Activated CD4-positive, alpha-beta T cell treated with anti-CD3 and anti-CD28 coated beads, Interleukin-2, amount 10 ng/mL, durations not matched to agents 24 days and 14 days (primary cell): ENCODE measurements around the gene APOBEC3F. TPM values are rescaled to one million over a fixed set of nuclear protein-coding genes. Genes with fewer than 3 reads are reported as not detected.

Experiments
- DNase-seq: peaks from one replicate; pipeline ENCODE4 v3.0.0; 2022
- H3K27ac Mint-ChIP-seq: one replicate; pipeline ENCODE4 v1.8.0; 2022; ENCODE audit warnings: mild to moderate bottlenecking, mixed read lengths
- H3K27me3 Mint-ChIP-seq: one replicate; pipeline ENCODE4 v1.8.0; 2022; ENCODE audit warnings: mixed read lengths
- H3K36me3 Mint-ChIP-seq: one replicate; pipeline ENCODE4 v1.8.0; 2022; ENCODE audit warnings: low read depth, mild to moderate bottlenecking, mixed read lengths
- H3K4me1 Mint-ChIP-seq: one replicate; pipeline ENCODE4 v1.8.0; 2021; ENCODE audit warnings: mixed read lengths
- H3K4me3 Mint-ChIP-seq: one replicate; pipeline ENCODE4 v1.8.0; 2022; ENCODE audit warnings: mild to moderate bottlenecking, moderate library complexity, mixed read lengths
- H3K9me3 Mint-ChIP-seq: one replicate; pipeline ENCODE4 v1.8.0; 2021; ENCODE audit warnings: mixed read lengths
- intact Hi-C: fragments of 100-400 bp; cut with micrococcal nuclease; formaldehyde crosslinking; loops from one replicate; pipeline ENCODE4 v1.15.1; 2023
- total RNA-seq: library from RNA; stranded (reverse); gene quantifications from 2 replicates; pipeline ENCODE4 v1.2.3, GENCODE V29; 2022

APOBEC3F gene
- total RNA-seq, 1 donor from 2014 or later = 19.8 TPM

DNA sequence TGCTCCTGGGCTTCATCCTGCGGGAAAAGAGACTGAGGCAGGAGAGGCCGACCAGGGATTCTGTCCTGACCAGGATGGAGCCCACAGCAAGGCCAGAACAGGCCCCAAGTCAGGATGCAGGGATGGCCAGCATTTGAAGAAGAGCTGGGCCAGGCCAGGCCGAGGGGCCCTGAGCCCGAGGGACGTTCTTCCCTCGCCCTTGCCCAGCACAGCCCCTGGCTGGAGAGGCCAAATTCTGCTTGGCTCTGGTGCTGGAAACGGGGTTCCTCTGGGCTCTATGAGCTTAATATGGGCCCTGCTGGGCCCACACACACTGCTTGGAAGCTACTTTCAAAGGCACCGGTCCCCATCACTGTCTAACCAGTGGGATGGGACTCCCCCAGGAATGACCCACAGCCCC, 44.0 kb downstream of the APOBEC3F start:
- Mint-ChIP-seq H3K27ac (no peak overlapping the region), H3K4me1 (peaks cover 53% of the 10 kb centered on the region), H3K9me3 (no peaks in the 10 kb centered on the region), H3K27me3 (no peaks in the 10 kb centered on the region), H3K4me3 (no peak overlapping the region), H3K36me3 (peaks cover 42% of the 10 kb centered on the region)
- DNase-seq = no peak
- intact Hi-C loops = no loop called here

DNA sequence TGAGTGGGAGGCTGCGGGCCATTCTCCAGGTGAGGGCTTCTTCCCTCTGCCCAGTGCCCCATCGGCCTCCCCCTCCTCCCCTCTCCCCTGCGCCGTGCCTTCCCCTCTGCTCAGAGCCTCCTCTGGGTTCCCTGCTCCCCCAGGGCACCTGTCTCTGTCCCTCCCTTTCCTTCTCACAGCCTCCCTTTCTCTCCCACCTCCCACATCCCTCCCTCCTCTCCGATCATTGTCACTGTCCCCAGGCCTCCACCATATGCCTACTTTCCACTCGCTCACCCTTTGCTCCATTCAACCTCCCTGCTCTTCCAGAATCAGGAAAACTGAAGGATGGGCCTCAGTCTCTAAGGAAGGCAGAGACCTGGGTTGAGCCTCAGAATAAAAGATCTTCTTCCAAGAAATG, 46.4 kb downstream of the APOBEC3F start:
- peaks cover 57% of the 10 kb centered on the region for H3K4me1 Mint-ChIP-seq
- peaks cover 22% of the 10 kb centered on the region for H3K36me3 Mint-ChIP-seq
- intact Hi-C loops = no loop called here
- peak overlapping the region; percentile 14 for H3K4me3 Mint-ChIP-seq
- no peak for DNase-seq
- H3K27me3 Mint-ChIP-seq = no peaks in the 10 kb centered on the region
- H3K27ac Mint-ChIP-seq = peak overlapping the region; percentile 74
- no peaks in the 10 kb centered on the region for H3K9me3 Mint-ChIP-seq

DNA sequence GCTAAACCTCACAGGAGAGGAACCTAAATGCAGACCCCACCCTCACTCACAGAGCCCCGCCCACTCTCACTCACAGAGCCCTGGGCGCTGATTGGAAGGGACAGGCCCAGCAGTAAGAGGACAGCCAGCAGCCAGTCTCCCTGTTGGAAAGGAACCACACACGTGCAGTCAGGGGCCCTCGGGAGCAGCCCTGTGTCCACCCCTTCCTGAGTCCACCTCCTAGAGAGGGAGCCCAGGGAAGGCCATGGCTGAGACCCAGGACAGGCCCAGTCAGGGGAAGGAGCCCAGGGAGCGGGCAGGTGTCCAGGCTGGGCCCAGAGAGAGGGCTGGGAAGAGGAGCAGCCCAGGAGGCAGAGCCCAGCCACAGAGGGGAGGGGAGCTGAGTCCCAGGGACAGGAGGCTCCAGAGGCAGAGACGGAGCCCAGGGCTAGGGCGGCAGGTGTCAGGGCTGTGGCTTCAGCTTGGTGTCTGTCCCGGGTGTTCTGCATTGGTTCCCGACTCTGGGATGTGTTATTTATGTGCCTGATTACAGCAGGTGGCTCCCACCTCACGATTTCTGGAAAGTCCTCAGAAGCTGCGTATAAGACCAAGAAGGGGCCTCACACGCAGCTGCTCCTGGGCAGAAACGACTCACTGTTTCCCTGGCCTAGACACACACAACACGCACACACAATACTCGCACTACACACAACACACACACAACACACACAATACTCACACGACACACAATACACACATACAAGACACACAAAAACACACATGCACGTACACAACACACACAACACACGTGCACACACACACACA, 47.4 kb downstream of the APOBEC3F start:
- DNase-seq = peak; percentile 65
- Mint-ChIP-seq H3K9me3 (no peaks in the 10 kb centered on the region), H3K4me3 (peak overlapping the region; percentile 30), H3K27me3 (no peaks in the 10 kb centered on the region), H3K36me3 (peaks cover 16% of the 10 kb centered on the region), H3K4me1 (peaks cover 66% of the 10 kb centered on the region), H3K27ac (peak overlapping the region; percentile 82)
- intact Hi-C loops = no loop called here

DNA sequence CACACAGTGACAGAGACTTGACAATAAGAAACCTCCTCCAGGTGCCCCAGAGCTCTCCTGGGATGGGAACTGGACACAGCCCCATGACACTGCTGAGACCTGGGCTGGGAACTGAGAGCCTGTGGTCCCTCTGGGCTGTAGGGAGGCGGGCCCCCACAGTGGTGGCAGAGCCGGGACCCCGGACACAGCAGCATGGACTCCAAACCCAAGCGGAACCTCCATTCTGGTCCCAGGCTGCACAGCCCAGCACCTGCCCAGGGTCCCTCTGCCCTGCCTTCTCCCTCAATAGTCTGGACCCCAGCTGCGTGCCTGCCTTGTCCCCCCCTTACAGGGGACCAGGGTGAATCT, 48.0 kb downstream of the APOBEC3F start:
- peaks cover 12% of the 10 kb centered on the region for H3K36me3 Mint-ChIP-seq
- no peaks in the 10 kb centered on the region for H3K27me3 Mint-ChIP-seq
- no peaks in the 10 kb centered on the region for H3K9me3 Mint-ChIP-seq
- intact Hi-C loops = no loop called here
- peaks cover 69% of the 10 kb centered on the region for H3K4me1 Mint-ChIP-seq
- no peak for DNase-seq
- peak overlapping the region; percentile 63 for H3K27ac Mint-ChIP-seq
- H3K4me3 Mint-ChIP-seq = no peak overlapping the region

DNA sequence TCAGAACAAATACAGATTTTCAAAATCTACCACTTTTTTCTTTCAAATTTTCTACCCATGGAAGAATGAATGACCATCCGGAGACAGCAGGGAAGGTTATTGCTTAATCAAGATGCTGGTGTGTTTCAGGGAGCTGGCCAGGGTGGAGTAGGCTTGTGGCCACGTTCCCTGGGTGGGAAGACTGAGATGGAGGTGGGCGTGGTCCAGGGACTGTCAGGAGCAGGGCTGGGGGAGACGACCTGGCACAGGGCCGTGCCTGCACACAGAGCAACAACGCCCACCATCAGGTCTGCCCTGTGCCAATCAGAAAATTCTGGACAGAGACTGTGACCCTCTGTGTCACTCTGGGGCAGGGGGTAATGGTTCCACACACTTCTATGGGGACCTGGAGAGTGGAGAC, 49.3 kb downstream of the APOBEC3F start:
- peak overlapping the region; percentile 96 for H3K27ac Mint-ChIP-seq
- no peaks in the 10 kb centered on the region for H3K27me3 Mint-ChIP-seq
- H3K9me3 Mint-ChIP-seq = no peaks in the 10 kb centered on the region
- peaks cover 76% of the 10 kb centered on the region for H3K4me1 Mint-ChIP-seq
- DNase-seq = no peak
- peaks cover 13% of the 10 kb centered on the region for H3K36me3 Mint-ChIP-seq
- H3K4me3 Mint-ChIP-seq = peak overlapping the region; percentile 66
- intact Hi-C loops = loop anchor here (1.0 to 2.0 kb wide), 3 partner anchors 9 to 219 kb away; no protein-coding TSS in a partner anchor

DNA sequence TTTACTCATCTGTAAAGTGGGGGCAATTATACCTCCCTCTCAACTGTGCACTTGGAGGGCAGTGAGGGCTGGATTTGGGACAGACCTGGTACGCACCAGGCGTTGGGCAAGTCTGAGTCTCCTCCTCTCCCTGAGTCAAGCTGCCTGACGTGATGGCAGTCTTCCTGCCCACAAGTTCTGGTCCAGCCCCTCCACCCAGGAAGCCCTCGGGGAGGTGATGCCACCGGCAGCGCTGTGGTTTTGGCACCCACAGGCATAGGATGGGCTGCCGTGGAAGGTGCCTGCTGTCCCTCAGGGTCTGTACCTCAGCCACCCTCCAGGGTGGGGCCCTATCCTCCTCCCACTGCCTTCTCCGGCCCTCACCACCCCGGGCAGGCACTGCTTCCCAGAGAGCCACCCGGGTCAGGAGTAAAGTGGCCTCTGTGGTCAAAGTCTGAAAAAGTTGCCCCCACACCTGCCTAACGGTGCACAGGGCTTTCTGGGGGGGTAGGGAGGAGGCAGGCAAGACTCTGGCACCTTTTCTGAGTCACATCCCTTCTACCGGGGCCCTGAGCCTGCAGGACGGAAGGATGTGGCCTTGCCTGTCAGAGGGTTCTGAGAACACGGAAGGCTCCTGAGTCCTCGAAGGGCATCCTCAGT, 49.9 kb downstream of the APOBEC3F start:
- H3K9me3 Mint-ChIP-seq = no peaks in the 10 kb centered on the region
- peak; percentile 94 for DNase-seq
- H3K27me3 Mint-ChIP-seq = no peaks in the 10 kb centered on the region
- peaks cover 13% of the 10 kb centered on the region for H3K36me3 Mint-ChIP-seq
- peak overlapping the region; percentile 66 for H3K4me3 Mint-ChIP-seq
- intact Hi-C loops = loop anchor here (1.0 to 2.0 kb wide), 3 partner anchors 9 to 220 kb away; no protein-coding TSS in a partner anchor
- peak overlapping the region; percentile 96 for H3K27ac Mint-ChIP-seq
- H3K4me1 Mint-ChIP-seq = peaks cover 78% of the 10 kb centered on the region

DNA sequence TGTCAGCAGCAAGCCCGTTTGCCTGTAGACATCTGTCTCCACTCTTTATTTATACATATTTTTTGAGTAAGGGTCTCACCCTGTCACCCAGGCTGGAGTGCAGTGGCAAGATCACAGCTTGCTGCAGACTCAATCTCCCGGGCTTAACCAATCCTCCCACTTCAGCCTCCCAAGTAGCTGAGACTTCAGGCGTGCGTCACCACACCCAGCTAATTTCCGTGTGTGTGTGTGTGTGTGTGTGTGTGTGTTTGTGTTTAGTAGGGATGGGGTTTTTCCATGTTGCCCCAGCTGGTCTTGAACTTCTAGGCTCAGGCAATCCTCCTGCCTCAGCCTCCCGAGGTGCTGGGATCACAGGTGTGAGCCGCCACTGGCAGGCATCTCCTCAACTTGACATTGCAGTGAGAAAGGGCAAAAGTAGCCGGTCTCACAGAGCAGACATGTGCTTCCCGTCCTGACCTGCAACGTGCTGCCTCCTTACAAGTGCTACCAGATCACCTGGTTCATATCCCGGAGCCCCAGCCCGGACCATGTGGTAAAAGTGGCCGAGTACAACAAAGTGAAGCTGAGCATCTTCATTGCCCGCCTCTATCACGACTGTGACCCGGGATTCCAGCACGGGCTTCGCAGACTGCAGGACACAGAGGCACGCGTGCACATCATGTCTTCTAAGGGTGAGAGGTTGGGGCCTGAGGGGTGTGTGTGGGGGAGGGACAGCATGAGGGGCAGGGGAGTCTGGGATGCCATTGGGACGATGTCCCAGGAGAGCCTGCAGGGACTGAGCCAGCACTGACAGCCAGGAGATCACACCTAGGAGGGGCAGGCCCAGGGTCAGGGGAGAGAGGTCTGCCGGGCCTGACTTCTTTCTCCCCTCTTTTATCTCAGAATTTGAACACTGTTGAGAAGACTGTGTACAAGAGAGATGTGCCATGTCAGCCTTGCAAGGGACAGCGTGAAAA, 50.7 kb downstream of the APOBEC3F start:
- Mint-ChIP-seq H3K4me1 (peaks cover 81% of the 10 kb centered on the region), H3K27me3 (no peaks in the 10 kb centered on the region), H3K9me3 (no peaks in the 10 kb centered on the region), H3K36me3 (peaks cover 7% of the 10 kb centered on the region), H3K4me3 (peak overlapping the region; percentile 66), H3K27ac (peak overlapping the region; percentile 96)
- no peak for DNase-seq
- intact Hi-C loops = loop anchor here (2.0 kb wide), 2 partner anchors 151 to 221 kb away; no protein-coding TSS in a partner anchor

DNA sequence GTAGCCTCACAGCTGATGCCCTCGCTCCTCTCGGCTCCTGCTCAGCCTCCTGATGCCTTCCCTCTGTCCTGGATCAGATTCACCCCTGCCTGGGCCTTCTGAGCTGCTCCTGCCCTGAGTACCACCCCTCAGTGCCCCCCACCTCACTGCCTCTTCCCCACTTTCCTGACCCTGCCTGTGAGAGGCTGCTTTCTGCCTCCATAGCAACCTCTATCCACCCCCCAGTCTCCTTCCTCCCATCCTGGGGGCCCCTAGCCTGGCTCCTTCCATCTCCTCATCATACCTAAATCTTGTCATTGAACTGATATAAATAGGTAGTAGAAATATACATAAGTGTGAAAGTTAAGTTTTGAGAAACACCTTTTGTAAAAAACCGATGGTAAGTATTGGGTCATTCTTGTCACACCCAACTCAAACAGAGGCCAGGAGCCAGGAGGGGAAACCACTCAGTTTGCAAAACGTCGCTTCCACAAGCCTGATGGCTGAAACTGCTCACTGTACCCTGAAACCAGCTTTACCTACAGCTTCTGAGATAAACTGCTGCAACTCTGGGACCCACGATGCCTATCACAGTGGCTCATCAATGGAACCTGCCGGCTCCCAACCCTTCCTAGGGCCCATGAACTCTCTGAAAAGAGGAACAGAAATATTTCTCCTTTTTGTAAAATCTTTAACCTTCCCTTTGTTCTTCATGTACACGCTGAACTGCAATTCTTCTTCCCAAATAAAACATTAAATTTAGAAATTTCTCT, 51.6 kb downstream of the APOBEC3F start:
- Mint-ChIP-seq H3K27ac (peak overlapping the region; percentile 96), H3K27me3 (no peaks in the 10 kb centered on the region), H3K9me3 (no peaks in the 10 kb centered on the region), H3K36me3 (peaks cover 2% of the 10 kb centered on the region), H3K4me3 (peak overlapping the region; percentile 66), H3K4me1 (peaks cover 82% of the 10 kb centered on the region)
- peak; percentile 71 for DNase-seq
- intact Hi-C loops = no loop called here

DNA sequence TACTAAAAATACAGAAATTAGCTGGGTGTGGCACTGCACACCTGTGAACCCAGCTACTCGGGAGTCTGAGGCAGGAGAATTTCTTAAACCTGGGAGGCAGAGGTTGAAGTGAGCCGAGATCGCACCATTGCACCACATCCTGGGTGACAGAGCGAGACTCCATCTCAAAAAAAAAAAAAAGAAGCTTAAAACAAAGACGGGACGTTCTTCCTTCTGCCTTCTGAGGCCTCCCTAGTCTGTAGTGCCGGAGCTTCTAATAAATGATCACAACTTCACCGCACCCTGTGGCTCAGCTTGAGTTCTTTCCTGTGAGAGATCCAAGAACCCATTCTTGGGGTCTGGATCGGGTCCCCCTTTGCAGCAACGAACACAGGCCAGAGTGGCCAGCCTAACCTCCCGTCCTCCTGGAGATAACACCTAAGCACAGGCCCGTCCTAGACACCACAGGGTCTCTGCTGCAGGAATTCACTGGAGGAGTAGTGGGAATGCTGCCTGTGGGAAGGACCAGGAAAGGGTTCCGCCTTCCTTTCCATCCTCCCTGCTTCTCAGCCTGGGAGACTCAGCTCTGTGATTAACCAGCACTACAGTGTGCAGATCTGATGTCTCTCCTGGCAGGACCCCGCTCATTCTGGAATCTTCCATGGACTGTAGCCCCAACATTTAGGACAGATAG, 54.2 kb downstream of the APOBEC3F start:
- Mint-ChIP-seq H3K9me3 (no peaks in the 10 kb centered on the region), H3K36me3 (peaks cover 4% of the 10 kb centered on the region), H3K4me3 (peak overlapping the region; percentile 63), H3K4me1 (peaks cover 86% of the 10 kb centered on the region), H3K27me3 (no peaks in the 10 kb centered on the region), H3K27ac (peak overlapping the region; percentile 91)
- DNase-seq = peak; percentile 78
- intact Hi-C loops = loop anchor here (5.0 kb wide), 1 partner anchor 113 kb away; the partner anchor contains the start of gene APOBEC3B

DNA sequence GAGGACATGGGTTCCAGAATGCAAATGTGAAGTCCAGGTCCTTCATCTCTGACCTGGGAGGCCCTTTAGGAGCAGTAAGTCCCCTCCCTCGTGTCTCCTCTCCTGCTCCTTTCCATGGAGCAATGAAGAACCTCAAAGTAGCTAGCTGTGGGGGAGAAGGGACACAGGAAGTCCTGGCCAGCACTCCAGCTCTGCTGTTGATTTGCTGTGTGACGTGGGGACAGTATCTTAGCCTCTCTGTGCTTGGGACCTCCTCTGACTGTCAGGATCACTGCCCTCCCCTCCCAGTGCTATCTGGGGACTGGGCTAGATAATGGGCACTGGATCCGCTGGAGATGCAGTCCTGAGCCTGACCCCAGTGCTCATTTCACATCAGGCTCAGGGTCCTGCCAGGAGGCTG, 55.3 kb downstream of the APOBEC3F start:
- intact Hi-C loops = loop anchor here (5.0 kb wide), 1 partner anchor 114 kb away; the partner anchor contains the start of gene APOBEC3B
- H3K27me3 Mint-ChIP-seq = no peaks in the 10 kb centered on the region
- peak overlapping the region; percentile 91 for H3K27ac Mint-ChIP-seq
- no peak for DNase-seq
- peaks cover 4% of the 10 kb centered on the region for H3K36me3 Mint-ChIP-seq
- peaks cover 83% of the 10 kb centered on the region for H3K4me1 Mint-ChIP-seq
- H3K4me3 Mint-ChIP-seq = peak overlapping the region; percentile 40
- no peaks in the 10 kb centered on the region for H3K9me3 Mint-ChIP-seq

DNA sequence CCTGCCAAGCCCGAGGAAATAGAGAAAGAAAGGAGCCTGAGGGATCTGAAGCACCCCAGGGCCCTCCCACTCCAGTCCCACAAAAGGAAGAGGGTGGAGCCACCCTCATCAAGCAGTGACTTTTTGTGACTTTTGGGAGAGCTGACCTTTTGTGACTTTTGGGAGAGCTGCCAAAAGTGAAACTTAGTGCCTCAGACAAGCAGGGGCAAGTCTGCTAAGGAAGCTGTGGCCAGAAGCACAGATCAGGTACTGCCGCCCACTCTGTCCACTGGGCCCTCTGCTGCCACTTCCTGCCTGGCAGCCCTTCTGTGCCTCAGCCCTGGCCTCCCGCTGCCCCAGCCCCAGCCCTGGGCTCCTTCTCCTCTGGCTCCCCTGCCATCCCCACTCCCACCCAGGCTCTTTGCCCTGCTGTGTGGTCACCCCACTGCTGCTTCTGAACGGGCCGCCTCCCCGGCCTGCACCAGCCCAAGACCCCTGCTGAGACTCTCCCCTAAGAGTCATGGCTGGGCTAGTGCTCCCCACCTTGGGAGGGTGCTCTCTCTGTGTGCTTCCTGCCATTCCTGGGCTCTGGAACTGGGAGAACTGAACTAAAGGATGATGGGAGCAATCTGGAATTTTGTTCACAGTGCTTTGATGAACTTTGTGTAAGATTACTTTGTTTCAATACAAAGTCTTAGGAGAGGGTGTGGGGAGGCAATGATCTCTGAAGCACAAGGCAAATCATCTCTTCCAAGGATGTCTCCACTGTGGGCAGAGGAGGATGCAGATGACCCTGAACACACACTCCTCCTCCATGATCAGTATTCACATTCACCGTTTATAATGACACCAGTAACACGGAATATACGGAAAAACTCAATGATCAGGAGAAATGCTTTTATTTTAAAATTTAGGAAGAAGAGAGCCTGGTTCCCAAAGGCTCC, 56.7 kb downstream of the APOBEC3F start, which contains the start of gene APOBEC3H:
Gene APOBEC3H, plus strand, starts transcription at position 147 of the 923 bp plus-strand sequence. CDS start 3,035 bp downstream, outside the sequence.
- Mint-ChIP-seq H3K36me3 (peaks cover 5% of the 10 kb centered on the region), H3K9me3 (no peaks in the 10 kb centered on the region), H3K4me3 (peak within 1 kb of the TSS; percentile 83), H3K4me1 (peaks cover 71% of the 10 kb centered on the region), H3K27me3 (no peaks in the 10 kb centered on the region), H3K27ac (peak within 1 kb of the TSS; percentile 91)
- intact Hi-C loops = loop anchor here (5.0 kb wide), 1 partner anchor 115 kb away; the partner anchor contains the start of gene APOBEC3B
- DNase-seq = peak; percentile 84
